GM18508 (cell line): ENCODE measurements around the gene RPS25.
"Not testable (repeated sequence)": the region's sequence is repeated elsewhere in the genome, so short reads cannot be mapped to it uniquely, and the experiment has no call there.

Source experiments
- ATAC-seq: cut with Tn5 transposase; IDR thresholded peaks from one replicate; pipeline ENCODE4 v1.9.1; 2021; ENCODE audit warnings: moderate number of reproducible peaks; ENCODE audit not compliant: insufficient read depth, unreplicated experiment

RPS25 gene

DNA sequence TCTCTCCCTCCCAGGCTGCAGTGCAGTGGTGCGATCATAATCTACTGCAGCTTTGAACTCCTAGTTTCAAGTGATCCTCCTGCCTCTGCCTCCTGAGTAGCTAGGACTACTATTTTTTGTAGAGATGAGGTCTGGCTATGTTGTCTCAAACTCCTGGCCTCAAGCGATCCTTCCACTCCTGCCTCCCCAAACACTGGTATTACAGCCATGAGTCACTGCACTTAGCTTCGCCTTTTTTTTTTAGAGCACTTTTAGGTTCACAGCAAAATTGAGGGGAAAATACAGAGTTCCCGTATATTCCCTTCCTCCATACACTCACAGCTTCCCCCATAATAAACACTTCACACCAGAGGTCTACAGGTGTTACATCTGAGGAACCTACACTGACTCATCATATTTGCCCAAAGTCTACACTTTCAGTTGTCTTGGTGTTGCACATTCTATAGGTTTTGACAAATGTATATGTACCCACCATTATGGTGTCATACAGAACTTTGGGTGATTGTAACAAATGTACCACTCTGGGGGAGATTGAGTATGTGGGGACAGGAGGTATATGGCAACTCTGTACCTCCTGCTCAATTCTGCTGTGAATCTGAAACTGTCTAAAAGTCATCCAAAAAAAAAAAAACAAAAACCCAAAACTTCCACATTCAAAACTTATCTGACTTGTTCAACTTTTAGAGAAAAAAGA, 23.8 kb upstream of the RPS25 start:
- no peak for ATAC-seq

DNA sequence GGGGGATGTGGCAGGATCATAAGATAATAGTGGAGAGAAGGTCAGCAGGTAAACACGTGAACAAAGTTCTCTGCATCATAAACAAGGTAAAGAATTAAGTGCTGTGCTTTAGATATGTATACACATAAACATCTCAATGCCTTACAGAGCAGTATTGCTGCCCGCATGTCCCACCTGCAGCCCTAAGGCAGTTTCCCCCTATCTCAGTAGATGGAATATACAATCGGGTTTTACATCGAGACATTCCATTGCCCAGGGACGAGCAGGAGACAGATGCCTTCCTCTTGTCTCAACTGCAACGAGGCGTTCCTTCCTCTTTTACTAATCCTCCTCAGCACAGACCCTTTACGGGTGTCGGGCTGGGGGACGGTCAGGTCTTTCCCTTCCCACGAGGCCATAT, 21.3 kb upstream of the RPS25 start:
- not testable (repeated sequence) for ATAC-seq

DNA sequence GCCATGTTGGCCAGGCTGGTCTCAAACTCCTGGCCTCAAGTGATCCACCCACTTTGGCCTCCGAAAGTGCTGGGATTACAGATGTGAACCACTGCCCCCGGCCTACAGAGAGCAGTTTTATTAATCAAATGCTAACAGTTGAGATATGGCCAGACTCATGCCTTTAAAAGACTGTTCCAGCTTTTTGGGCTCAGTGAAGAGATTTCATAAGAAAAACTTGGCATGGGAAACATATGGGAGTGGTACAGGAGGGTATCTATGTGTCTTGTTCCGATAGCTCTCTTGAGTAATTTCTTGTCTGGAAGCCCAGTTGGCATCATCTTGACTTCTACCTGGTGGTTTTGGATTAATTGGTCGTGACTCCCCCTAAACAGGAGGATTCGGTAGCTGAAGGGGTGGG, 20.7 kb upstream of the RPS25 start:
- ATAC-seq, result no peak

DNA sequence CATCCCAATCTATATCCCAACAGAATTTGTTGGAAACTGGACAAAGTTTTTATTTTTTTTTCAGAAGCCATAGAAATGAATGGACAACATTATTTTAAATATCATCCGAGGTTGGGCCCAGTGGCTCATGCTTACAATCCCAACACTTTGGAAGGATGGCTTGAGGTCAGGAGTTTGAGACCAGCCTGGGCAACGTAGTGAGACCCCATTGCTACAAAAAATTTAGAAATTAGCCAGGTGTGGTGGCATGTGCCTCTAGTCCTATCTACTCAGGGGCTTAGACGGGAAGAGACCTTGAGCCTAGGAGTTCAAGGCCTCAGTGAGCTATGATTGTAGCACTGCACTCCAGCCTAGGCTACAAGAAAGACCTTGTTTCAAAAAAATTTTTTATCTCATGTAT, 16.7 kb upstream of the RPS25 start:
- no peak for ATAC-seq

DNA sequence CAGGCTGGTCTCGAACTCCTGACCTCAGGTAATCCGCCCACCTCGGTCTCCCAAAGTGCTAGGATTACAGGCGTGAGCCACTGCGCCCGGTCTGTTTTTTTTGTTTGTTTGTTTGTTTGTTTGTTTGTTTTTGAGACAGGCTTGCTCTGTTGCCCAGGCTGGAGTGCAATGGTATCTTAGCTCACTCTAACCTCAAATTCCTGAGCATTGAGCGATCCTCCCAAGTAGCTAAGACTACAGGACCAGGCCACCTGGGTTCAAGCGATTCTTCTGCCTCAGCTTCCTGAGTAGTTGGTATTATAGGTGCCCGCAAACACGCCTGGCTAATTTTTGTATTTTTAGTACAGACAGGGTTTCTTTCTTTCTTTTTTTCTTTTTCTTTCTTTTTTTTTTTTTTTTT, 15.3 kb upstream of the RPS25 start:
- ATAC-seq, result not testable (repeated sequence)

DNA sequence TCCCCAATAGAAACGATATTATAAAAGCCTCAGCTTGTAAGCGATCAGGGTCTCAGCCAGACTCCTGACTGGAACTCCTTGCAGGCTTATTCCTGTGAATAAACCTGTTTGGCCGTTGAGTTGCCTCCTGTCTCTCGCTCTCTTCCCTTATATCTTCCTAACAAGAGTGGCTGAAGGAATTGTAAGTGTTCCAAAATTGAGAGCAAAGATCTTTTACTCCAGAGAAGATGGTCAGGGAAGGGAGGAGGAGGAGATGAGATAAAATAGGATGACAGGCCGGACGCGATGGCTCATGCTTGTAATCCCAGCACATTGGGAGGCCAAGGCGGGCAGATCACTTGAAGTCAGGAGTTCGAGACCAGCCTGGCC, 13.8 kb upstream of the RPS25 start:
- no peak for ATAC-seq

DNA sequence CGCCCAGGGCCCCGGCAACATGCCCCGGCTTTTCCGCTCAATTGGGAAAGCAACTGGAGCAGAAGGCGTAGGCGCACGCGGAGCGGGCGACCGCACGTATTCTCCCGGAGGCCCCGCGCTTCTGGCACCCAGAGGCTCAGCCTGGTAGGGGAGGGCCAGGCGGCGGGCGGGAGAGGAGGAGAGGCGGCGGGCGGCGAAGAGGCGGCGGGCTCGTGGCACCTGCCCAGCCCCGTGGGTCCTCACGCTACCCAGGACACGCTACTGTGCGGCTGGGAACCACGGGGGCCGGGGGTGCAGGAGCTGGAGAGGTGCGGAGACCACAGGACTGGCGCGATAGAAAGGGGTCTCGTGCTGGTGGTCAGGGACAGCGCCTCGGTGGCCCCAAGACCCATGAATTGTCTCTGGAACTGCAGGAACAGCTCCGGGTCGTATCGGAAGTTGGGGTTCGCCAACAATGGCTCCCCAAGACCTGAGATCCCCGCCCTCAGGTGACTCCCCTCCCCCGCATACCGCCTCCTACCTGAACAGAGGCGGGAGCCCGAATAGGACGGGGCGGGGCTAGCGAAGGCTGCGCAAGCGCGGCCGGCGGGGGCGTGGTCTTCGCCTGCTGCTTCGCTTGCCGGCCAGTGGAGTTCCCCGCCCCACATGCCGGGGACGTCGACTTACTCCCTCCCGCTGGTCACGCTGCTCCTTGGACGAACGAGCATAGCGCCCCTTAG, 12.3 kb upstream of the RPS25 start, which contains the start of gene SLC37A4:
TSS of gene SLC37A4 (minus strand) at position 549 of the 719 bp plus-strand sequence.
- ATAC-seq, result no peak

DNA sequence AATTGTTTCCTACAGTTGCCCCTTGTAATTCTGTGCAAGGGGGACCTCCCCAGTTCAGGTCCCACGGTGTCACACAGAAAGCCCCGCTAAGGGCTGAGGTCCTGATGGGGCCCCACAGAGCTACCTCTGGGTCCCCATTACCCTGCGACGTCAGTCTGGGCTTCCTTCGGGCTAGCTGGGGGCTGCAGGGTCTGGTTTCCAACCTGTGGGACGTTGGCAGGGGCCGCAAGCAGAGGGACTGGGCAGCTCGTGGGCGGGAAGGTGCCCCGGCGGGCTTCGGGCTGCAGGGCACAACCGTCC, 11.8 kb upstream of the RPS25 start:
- ATAC-seq, result no peak

DNA sequence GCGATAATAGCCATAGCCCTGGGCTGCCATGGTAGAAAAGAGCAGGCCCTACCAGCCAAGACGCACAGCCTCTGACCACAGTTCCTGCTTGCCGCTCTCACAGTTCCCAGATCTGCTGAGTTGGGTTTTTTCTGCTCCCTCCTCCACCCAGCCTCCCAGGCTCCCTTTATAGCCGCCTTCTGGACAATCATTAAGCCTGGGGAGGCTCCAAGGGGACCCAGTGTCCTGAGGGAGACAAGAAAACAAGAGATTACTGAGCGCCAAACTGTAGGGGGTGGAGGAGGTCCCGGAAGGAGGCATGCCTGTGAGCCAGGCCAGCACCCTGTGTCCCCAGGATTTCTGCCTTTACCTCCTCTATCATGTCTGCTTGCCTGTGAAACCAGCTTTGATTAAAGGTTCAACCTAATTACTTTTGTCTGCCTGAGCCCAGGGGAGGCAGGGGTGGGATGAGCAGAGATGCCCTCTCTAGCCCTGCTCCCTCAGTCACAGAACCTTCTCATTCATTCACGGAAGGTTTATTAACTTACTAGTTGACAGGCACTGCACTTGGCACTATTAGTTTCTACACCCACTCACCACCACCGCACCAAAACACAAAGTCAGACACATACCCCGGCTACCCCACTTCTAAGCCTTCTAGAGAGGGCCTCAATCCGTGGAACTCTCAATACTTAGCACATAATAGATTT, 11.3 kb upstream of the RPS25 start:
- no peak for ATAC-seq

DNA sequence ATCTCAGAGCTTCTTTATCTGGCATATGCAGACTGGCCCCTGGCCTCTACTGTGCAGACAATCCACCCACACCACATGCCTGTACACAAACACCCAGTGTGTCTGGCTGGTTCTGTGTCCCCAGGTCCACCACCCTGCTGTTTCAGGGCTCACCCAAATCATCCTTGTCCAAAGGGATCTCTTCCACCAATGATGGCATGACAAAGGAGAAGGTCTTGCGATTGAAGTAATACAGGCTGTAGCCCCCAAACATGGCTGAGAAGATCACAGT, 10.9 kb upstream of the RPS25 start:
- no peak for ATAC-seq

DNA sequence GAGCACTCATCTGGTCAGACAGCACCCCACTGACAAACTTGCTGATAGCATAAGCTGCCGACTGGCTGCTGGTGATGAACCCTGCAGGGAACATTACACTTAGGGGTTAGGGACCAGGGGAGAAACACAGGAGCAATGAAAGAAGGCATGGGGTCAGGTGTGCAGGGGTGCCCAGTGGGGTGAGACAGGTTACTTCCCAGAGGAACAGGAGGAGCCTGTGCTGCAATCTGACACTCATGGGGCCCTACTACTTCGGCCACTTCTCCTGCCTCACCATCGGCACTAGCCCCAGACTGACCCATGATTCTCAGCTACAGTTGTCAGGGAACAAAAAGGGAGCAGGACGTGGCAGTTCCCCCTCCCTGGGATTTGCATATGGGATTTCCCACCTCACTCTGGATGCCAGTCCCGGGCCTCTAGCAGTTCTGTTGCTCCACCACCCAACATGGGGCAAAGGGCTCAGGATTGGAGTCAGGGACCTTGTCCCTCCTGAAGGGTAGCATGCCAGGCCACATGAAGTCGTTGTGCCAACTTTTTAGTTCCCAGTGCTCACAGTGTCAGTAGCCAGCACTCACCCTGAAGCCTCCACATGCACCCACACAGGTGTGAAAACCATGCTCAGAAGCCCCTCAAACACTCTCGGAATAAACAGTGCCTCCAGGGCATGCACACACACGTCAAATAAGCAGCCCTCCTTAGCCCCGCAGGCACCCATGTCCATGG, 10.4 kb upstream of the RPS25 start:
- ATAC-seq, result no peak

DNA sequence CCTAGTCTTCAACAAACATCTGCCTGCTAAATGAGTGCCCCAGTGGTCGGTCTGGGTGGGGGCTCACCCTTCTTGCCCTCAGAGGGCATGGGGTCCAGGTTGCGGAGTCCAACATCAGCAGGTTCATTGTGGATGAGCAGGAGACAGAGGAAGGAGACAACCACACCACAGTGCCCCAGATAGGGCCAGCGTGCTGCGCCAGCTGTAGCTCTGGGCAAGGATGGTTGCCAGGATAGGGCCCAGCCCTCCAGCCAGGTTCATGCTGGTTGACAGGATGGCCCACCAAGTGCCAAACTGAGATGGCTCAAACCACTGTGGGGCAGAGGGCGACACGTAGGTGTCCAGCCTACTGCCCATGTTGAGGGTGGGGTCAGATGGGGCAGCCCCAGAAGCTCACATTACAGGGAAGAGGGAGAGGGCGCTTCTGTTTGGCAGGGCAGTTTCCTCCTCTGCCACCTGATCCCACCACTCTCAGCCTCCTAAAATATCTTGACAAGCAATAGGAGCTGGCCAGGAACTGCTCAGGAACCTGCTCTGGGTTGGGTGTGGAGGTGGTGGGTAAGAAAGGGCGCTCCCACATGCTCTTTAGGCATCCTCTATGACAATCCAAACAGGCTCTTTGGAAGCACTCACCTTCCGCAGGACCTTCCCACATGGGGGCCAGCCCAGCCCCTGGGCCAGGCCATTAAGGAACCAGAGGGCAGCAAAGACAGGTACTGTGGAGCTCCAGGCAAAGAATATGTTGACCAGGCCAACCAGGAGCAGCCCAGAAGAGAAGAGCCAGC, 9.6 kb upstream of the RPS25 start:
- ATAC-seq, result no peak

DNA sequence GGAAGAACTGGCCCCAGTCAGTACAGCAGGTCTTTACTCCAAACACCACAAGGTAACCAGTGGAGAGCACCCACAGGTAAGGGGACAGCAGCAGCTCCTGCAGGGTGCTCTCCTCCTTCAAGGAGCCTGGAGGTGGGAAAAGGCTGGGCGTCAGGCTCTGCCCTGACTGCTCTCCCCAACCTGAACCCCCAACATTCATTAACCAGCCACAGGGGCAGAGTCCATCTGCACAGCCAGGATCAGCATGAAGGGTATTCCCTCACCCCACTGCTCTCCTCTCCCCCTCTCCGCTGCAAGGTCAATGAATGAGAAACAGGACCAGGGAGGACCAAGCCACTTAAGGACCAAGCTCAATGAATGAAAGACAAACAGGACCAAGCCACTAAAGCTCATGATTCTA, 8.8 kb upstream of the RPS25 start:
- no peak for ATAC-seq

DNA sequence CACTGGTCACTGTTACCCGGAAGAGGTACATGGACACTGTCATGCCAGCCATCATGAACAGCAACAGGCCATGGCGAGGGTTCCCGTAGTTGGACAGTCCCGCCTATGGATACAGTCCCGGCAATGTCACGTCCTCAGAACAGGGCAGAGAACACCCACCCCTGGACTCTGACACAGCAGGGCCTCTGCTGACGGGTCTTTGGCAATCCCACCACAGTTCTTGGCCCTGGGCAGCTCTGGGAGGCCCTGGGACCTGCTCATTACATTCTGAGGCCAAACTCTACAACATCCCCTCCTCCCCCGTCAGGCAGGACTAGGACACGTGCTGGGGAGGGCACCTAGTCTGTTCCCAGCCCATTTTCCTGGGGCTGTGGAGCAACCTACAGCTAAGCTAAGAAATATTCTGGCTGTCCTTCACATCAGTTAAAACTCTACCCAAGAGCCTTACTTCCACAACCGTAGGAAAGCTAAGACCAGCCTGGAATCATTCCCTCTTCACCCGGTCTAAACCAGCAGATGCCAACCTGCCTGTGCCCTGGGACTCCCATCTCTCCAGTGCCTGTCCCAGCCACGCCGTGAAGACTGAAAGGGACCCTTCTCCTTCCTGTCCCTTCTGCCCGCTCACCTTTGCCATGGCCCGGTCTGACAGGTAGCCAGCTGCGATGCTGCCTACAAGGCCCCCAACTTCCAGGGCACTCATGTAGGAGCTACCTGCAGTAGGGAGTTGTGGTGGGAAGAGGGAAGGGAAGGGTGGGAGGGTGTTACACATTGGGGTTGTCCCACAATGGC, 8.0 kb upstream of the RPS25 start:
- ATAC-seq, result no peak

DNA sequence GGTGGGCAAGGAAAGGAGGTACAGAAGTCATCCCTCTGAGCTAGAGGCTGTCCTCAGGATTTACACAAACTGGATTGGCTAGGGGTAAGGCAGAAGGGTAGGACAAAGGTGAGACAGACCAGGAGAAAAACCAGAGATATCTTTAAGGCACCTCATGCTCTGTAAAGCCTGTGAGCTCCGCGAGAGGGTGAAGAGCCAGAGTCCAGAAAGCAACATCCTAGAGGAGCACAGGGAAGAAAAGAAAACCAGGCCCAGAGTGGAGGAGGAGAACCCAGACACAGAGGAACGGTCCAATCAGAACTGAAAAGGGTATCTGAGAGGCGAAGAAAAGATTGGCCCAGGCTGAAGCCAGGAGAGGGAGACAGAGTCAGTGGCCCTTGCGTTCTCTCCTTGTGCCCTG, 7.4 kb upstream of the RPS25 start:
- ATAC-seq, result no peak

DNA sequence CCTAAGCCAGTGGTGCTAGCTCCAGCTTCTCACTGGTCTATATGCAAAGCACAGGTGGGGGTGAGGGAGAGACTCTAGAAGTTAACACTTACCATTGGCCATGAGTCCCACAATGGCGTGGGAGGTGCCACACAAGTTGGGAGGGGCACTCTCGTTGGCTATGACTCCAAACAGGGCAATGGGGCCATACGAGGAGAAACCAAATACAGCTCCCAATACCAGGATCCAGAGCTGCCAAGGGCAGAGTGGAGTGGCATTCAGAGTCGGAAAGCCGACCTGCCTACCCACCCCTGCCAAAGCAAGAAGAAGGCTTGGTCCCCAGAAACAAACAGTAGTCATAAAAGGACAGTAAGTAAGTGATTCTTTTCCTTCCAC, 6.9 kb upstream of the RPS25 start:
- no peak for ATAC-seq

DNA sequence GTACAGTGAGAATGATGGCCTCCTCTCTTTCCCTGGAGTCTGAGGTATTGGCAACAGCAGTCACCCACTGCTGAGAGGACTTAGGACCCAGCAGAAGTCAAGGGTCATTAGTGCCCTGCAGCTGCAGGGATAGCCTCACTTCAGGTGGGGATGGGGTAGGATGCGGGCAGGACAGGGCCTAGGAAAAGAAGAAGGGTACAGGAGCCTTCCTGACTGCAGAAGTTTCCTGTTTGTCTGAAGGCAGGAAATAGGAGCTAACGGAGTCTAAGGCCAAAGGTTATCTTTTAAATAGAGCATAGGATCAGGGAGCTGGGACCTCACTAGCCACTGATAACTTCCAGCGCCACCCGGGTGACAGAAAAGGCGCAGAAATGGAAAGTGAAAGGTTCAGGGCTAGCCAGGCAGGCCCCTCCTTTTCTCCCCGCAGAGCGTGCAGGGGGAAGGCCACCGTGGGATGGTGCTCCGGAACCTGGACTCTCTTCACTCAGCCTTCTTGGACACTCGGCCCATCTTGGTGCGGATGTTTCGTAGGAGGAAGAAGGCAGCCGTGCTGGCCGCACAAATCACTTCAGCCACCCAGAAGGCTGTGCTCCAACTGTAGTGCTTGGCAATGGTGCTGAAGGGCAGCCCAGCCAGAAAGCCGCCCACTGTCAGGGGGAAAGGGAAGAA, 6.4 kb upstream of the RPS25 start:
- ATAC-seq, result no peak

DNA sequence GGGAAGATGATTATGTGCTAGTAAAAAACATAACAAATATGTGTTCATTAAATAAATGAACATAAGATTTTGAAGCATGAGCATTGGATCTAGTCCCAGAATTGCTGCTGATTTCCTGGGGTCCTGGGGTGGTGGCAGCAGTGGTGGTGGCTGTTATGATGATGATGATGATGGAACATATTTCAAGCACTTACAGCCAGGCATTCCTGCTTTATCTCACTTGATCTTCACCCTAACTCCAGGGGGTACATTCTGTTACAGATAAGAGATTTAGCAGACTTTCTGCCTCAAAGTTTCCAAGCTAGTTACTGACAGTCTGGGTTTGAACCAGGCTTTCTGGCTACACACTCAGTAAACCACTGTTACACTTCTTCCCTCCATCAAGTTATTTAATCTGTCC, 5.6 kb upstream of the RPS25 start:
- ATAC-seq, result no peak

DNA sequence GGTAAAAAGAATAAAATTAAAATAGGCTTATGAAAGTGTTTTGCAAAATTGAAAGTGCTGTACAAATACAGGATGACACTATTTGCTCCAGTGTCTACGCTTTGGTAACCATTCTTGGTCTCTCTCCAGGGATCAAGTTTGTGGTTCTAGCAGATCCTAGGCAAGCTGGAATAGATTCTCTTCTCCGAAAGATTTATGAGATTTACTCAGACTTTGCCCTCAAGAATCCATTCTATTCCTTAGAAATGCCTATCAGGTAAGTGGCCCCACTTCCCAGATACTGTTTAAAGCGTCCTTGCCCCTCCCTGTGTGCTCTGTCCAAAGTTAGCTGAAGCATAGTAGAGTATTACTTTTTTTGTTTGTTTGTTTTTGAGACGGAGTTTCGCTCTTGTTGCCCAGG, 3.5 kb upstream of the RPS25 start:
- ATAC-seq, result no peak
